MM.1S (cell line): ENCODE results near the gene TTLL4.

Experiments used
- DNase-seq: peaks from one replicate; pipeline ENCODE4 v3.0.0-alpha.2; 2015
- H2AFZ ChIP-seq: fragments of 300-600 bp; sonication (generic); 2 replicates; pipeline ENCODE4 v1.6.0; 2016; ENCODE audit warnings: antibody characterized with exemption, low read length
- H3F3A ChIP-seq: fragments of 300-600 bp; sonication (generic); 2 replicates; pipeline ENCODE4 v1.6.1; 2016; ENCODE audit warnings: mild to moderate bottlenecking, antibody characterized with exemption, low read length, moderate library complexity, mixed read lengths; ENCODE audit not compliant: insufficient read depth
- H3K27ac ChIP-seq: fragments of 300-600 bp; sonication (generic); 2 replicates; pipeline ENCODE4 v1.5.1; 2016; ENCODE audit warnings: mild to moderate bottlenecking, low read length
- H3K27me3 ChIP-seq: fragments of 300-600 bp; sonication (generic); replicated peaks from 2 replicates; pipeline ENCODE4 v1.6.0; 2016; ENCODE audit warnings: low read length; ENCODE audit not compliant: insufficient read depth
- H3K36me3 ChIP-seq: fragments of 300-600 bp; sonication (generic); replicated peaks from 2 replicates; pipeline ENCODE4 v1.6.1; 2016; ENCODE audit warnings: mild to moderate bottlenecking, low read length, mixed read lengths; ENCODE audit not compliant: insufficient read depth
- H3K4me1 ChIP-seq: fragments of 300-600 bp; sonication (generic); 2 replicates; pipeline ENCODE4 v1.6.1; 2016; ENCODE audit warnings: low read length, mixed read lengths
- H3K4me2 ChIP-seq: fragments of 300-600 bp; sonication (generic); 2 replicates; pipeline ENCODE4 v1.6.0; 2016; ENCODE audit warnings: low read depth, low read length
- H3K4me3 ChIP-seq: fragments of 300-600 bp; sonication (generic); 2 replicates; pipeline ENCODE4 v1.5.1; 2016; ENCODE audit warnings: low read length, mixed read lengths
- H3K79me2 ChIP-seq: fragments of 300-600 bp; sonication (generic); 2 replicates; pipeline ENCODE4 v1.6.1; 2016; ENCODE audit warnings: mixed run types, low read length, mixed read lengths
- H3K9ac ChIP-seq: fragments of 300-600 bp; sonication (generic); 2 replicates; pipeline ENCODE4 v1.6.1; 2016; ENCODE audit warnings: low read length, mixed read lengths
- H3K9me2 ChIP-seq: fragments of 300-600 bp; sonication (generic); replicated peaks from 2 replicates; pipeline ENCODE4 v1.6.1; 2016; ENCODE audit warnings: mild to moderate bottlenecking, low read length, mixed read lengths; ENCODE audit not compliant: insufficient read depth
- H3K9me3 ChIP-seq: fragments of 300-600 bp; sonication (generic); replicated peaks from 2 replicates; pipeline ENCODE4 v1.6.1; 2016; ENCODE audit warnings: mild to moderate bottlenecking, low read length, mixed read lengths; ENCODE audit not compliant: insufficient read depth
- H4K20me1 ChIP-seq: fragments of 300-600 bp; sonication (generic); 2 replicates; pipeline ENCODE4 v1.6.1; 2016; ENCODE audit warnings: mild to moderate bottlenecking, low read length, moderate library complexity, mixed read lengths; ENCODE audit not compliant: insufficient read depth
- EZH2 ChIP-seq: fragments of 300-600 bp; sonication (generic); optimal IDR thresholded peaks from 2 replicates; pipeline ENCODE3; 2017; ENCODE audit warnings: low read depth, mild to moderate bottlenecking, antibody characterized with exemption, low read length, mixed read lengths
- EZH2phosphoT487 ChIP-seq: fragments of 300-600 bp; sonication (generic); IDR thresholded peaks from 2 replicates; pipeline ENCODE4 v1.6.1; 2018; ENCODE audit warnings: antibody characterized with exemption, low read length
- TF ChIP-seq, protein P1 (sequence below): fragments of 300-600 bp; sonication (generic); IDR thresholded peaks from 2 replicates; pipeline ENCODE4 v1.5.1; 2016; ENCODE audit warnings: antibody characterized with exemption, low read length, mixed read lengths

TTLL4 gene

DNA sequence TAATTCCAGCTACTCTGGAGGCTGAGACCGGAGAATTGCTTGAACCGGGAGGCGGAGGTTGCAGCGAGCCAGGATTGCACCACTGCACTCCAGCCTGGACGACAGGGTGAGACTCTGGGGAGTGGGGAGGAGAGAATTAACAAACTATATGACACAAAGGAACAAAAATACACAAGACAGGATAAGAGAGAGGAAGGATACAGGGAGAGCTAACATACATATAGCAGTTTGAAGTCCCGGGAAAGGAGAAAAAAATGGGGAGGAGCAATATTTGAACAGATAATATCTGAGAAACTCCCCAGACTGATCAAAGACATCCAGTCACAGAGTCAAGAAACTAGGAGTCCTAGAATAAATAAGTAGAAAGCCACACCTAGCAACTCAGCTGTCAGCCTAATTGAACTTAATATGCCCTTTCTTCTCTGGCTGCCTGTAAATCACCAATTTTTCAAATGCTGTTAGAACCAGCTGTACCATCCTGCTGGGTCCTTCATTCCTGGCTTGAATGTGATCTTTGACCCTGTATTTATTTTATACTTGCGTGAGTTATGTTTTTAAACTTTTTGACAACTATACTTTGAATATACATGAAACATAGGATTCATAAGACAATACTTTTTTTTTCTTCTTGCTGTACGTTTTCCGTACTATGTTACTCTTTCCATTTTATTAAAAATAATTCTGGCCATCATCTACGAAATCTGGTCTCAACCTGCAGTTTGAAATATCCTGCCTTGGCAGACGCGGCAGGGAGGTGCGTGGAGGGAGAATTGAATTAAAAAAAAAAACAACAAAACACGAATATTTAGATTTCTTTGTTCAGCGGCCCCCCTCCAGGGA lies 70.4 kb downstream of the TTLL4 start:
- no peak for DNase-seq
- no peak for TF ChIP-seq EZH2phosphoT487
- TF ChIP-seq, protein P1, sequence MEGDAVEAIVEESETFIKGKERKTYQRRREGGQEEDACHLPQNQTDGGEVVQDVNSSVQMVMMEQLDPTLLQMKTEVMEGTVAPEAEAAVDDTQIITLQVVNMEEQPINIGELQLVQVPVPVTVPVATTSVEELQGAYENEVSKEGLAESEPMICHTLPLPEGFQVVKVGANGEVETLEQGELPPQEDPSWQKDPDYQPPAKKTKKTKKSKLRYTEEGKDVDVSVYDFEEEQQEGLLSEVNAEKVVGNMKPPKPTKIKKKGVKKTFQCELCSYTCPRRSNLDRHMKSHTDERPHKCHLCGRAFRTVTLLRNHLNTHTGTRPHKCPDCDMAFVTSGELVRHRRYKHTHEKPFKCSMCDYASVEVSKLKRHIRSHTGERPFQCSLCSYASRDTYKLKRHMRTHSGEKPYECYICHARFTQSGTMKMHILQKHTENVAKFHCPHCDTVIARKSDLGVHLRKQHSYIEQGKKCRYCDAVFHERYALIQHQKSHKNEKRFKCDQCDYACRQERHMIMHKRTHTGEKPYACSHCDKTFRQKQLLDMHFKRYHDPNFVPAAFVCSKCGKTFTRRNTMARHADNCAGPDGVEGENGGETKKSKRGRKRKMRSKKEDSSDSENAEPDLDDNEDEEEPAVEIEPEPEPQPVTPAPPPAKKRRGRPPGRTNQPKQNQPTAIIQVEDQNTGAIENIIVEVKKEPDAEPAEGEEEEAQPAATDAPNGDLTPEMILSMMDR: no peak
- no peak for TF ChIP-seq EZH2
- Histone ChIP-seq H2AFZ (no peak overlapping the region), H3K27me3 (no peaks in the 10 kb centered on the region), H3K9me3 (no peaks in the 10 kb centered on the region), H3K36me3 (no peaks in the 10 kb centered on the region), H3K27ac (no peak overlapping the region), H3K79me2 (no peaks in the 10 kb centered on the region), H4K20me1 (no peaks in the 10 kb centered on the region), H3K4me3 (no peak overlapping the region), H3K4me2 (no peak overlapping the region), H3K4me1 (no peaks in the 10 kb centered on the region), H3K9me2 (no peaks in the 10 kb centered on the region), H3F3A (no peaks in the 10 kb centered on the region), H3K9ac (no peak overlapping the region)

DNA sequence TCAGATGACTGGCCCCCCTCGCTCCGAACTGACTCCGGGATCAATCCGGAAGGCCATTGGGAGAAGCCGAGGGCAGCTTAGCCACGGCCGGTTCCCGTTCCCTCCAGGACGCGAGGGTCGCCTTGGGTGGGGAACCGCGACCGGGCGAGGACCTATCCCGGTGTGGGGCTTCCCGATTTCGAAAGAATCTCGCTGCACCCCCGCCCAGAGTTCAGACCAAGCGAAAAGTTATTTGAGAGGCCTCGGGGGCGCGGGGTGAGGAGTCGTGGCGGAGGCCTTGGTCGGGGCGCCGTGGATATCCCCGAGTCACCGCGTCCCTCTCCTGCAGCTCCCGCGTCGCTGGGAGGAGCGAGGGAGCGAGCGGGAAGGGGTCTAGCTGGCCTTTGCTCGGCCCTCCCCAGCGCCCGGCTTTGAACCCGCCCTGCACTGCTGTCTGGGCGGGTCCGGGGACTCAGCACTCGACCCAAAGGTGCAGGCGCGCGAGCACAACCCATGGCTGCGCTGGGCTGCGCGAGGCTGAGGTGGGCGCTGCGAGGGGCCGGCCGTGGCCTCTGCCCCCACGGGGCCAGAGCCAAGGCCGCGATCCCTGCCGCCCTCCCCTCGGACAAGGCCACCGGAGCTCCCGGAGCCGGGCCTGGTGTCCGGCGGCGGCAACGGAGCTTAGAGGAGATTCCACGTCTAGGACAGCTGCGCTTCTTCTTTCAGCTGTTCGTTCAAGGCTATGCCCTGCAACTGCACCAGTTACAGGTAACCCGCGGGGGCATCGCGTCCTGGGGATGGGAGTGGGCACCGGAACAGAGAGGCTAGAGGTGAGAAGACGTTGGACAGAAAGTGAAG lies 71.3 kb downstream of the TTLL4 start, which contains the start of gene CYP27A1:
Gene CYP27A1 (plus strand): TSS at position 457 of the 837 bp plus-strand sequence. CDS start 36 bp downstream, at position 493.
- H3K36me3 ChIP-seq: no peaks in the 10 kb centered on the region
- H3F3A ChIP-seq: no peaks in the 10 kb centered on the region
- H3K27me3 ChIP-seq: no peaks in the 10 kb centered on the region
- no peak for DNase-seq
- no peaks in the 10 kb centered on the region for H3K79me2 ChIP-seq
- no peaks in the 10 kb centered on the region for H4K20me1 ChIP-seq
- no peaks in the 10 kb centered on the region for H3K4me1 ChIP-seq
- H3K4me3 ChIP-seq: no peak within 1 kb of the TSS
- H3K4me2 ChIP-seq: no peak within 1 kb of the TSS
- no peak within 1 kb of the TSS for H3K27ac ChIP-seq
- TF ChIP-seq, protein P1: no peak
- TF ChIP-seq EZH2phosphoT487: no peak
- H3K9me3 ChIP-seq: no peaks in the 10 kb centered on the region
- H3K9ac ChIP-seq: no peak within 1 kb of the TSS
- H2AFZ ChIP-seq: no peak within 1 kb of the TSS
- no peaks in the 10 kb centered on the region for H3K9me2 ChIP-seq

DNA sequence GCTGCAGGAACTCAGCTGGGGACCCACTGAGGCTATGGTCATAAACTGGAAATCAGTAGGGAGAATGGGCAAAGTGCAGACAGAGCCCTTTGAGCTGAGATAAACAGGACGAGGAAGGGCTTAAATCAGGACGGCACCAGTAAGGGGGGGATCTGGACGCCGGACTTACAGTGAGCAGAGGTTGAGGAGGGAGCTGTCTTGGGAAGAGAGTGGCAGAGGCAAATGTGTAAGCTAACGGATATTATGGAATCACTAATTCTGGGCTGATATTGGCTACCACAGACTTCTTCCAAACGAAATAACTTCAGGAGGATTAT lies 71.9 kb downstream of the TTLL4 start:
- no peak for DNase-seq
- Histone ChIP-seq H3K9ac (no peak overlapping the region), H3K4me2 (no peak overlapping the region)

More for the DNA sequence above, 71.9 kb downstream of the TTLL4 start:
- H3K4me1 ChIP-seq: no peaks in the 10 kb centered on the region
- no peaks in the 10 kb centered on the region for H3K79me2 ChIP-seq
- H3K36me3 ChIP-seq: no peaks in the 10 kb centered on the region
- H3K9me2 ChIP-seq: no peaks in the 10 kb centered on the region
- H3K27ac ChIP-seq: no peak overlapping the region
- no peak for TF ChIP-seq EZH2
- H3F3A ChIP-seq: no peaks in the 10 kb centered on the region
- no peak overlapping the region for H3K4me3 ChIP-seq
- H3K9me3 ChIP-seq: no peaks in the 10 kb centered on the region
- no peak overlapping the region for H2AFZ ChIP-seq
- no peaks in the 10 kb centered on the region for H3K27me3 ChIP-seq
- H4K20me1 ChIP-seq: no peaks in the 10 kb centered on the region
